Superior temporal gyrus (tissue), 1 donor: ENCODE measurements around the gene RSPH9.
"Not testable (repeated sequence)": the region's sequence is repeated elsewhere in the genome, so short reads cannot be mapped to it uniquely, and the experiment has no call there.

Experiments used
- DNase-seq: peaks from one replicate; pipeline ENCODE4 v3.0.0-alpha.2; 2016; ENCODE audit errors: extremely low spot score

The RSPH9 gene

DNA sequence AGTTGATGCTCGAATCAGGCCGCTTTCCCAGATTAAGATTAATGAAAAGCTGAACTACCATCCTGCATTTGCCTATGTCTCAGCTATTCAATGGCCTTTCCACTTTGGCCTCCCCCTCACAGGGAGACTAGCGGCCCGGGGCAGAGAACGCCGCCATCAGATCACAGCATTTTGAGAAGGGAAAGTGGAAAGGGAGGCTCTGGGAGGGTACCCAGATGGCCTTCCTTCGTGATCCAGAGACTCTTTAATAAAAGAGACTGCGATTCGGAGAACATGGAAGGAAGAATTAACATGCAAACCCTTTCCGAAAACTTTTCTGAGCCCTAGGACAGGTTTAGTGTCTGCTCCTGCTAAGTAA, 42.2 kb downstream of the RSPH9 start:
- no peak for DNase-seq

DNA sequence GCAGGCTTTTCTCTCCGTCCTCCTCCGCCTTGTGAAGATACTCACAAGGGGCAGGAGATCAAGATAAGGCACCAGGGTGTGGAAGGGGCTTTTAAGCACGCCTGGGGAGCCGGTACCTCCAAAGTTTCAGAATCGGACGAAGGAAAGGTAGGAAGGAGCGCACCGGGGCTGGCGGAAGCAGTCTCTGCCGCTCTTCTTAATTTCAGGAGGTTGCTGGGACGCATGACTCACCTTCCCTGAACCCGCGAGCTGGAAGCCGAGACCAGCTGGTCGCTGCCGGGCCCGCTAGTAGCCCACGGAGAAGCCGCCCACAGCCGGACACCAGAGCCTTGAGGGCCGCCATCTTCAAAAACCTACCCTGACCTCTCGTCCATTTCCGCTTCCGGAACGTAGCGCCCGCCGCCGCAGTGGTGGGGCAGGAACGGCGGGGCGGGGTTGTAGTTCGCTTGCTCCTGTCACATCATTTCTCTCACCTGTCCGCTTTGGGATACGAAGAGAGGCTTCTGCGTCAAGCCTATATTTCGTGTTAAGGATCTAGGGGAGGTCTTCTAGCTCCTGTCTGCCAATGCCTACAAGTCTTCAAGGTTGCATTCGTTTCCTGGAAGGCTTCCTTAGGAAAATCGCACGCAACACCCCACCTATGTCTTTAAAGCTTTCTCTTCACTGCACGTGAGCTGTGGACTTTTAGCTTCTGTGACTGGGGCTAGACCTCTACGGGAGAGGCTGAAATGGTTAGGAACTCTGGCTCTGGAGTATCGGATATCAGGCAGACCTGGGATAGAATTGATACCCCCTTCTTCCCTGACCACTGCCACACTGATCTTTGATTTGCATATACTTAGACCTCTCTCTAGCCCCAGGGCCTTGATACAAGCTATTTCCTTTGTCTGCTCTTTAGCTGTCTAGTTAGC, 42.9 kb downstream of the RSPH9 start, which contains the start of gene MRPS18A:
Gene MRPS18A (minus strand): TSS at position 355 of the 911 bp plus-strand sequence. CDS start 12 bp downstream, at position 343.
- peak; percentile 88 for DNase-seq

DNA sequence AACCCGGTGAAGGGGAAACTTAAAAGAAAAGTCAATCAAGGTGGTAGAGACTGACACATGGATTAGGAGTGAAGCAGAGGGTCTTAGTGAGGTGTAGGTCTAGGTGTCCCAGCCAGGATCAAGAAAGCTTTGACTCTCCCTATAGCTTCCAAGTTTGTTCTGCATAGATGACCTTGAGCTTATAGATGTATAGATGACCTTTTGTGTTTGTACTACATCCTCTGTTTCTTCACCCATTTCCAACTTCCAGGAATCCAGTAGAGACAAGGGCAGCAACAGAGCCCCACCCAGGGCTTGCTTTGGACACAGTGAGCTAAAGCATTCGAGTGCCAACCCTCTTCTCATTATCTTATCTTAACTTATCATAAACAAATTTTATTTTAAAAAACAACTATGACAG, 44.6 kb downstream of the RSPH9 start:
- no peak for DNase-seq

DNA sequence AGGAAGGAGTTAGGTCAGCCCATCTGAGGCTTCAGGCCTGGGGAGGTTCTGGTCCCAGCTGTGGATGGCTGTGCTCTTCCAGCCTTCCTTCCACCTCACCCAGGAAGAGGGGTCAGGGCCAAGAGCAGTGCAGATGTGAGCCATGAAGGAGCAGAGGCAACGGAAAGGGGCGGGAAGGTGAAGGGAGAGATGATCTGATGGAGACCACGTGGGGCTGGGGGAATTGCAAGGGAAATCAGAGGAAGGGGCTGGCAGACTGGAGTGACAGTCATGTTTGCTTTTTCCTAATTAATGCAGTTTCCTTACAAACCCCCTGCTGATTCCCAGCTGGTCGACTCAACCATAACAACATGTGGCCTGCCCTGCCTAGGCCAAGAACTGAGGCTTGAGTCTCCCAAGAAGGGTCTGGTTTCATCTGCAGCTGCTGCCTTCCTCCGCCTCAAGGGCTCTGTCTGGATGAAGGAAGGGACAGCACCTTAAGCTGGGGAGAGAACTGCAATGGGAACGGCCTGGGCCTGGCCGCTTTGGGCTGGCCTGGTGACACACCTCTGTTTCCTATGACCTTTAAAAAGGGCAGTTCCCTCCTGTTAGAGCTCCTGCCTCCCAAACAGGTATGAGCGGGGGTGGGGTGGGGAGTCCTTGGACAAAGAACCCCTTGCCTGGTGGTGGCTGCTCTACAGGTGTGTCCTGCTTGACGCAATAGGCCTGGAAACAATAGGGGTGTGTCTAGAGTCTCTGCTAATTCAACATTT, 50.6 kb downstream of the RSPH9 start:
- no peak for DNase-seq

DNA sequence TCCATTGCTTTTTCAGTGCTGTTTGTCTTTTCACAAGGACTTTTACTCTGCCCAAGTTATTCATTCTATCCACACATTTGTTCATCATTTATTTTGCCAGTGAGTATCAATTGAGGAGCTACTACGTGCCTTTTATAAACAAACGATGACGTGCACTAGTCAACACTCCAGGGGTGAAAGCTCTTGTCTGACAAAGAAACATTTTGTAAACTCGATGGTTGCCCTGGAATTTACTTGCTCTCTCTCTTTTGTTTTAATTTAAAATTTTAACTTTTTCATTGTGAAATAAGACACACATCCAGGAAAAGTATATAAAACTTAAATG, 51.1 kb downstream of the RSPH9 start:
- DNase-seq: no peak

DNA sequence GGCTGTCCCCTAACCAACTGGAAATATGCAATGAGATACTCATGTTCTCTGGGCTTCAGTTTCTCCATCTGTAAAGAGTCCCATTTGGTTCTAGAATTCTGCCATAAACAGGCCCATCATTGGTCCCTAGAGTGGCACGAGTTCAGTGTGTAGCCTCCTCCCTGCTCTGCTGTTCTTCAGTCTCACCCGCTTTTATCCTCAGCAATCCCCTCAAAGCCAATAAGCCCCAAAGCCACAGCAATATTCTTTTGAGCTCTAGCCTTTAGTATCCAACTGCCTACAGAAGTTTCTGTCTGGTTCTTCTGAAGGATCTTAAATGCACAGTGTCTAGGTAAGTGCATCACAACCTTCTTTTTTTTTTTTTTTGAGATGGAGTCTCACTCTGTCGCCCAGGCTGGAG, 52.6 kb downstream of the RSPH9 start:
- no peak for DNase-seq

DNA sequence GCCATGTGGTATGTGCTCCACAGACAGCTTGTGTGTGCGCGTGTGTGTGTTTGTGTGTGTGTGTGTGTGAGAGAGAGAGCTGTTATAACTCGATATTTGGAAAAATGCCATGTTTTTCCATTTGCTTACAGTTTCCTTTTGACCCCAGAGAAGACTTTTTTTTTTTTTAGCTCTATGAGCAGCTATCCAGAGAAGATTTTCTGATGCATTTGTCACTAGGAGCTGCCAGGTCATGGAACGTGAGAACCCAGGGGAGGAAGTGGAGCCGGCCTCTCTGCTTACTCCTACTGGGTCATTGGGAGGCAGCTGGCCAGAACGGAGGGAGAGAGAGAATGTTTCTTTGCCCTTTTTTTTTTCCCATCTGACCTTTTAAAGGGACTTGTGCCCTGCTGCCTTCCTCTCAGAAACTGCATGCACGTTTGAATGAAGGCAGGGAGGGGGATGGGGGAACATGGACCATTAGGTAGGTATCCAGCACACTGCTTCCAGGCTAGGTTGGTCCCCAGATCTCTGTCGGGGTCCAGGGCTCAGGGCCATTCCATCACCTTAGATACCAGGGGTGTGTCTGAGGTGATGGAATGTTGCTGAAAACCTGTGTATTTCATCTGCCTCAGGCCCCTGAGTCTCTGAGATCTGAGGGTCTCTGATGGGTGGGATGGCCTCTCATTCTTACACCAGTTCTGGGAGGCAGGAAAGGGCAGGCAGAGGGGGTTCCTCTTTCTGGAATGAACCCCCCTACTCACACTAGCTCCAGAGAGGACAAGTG, 53.9 kb downstream of the RSPH9 start:
- no peak for DNase-seq

DNA sequence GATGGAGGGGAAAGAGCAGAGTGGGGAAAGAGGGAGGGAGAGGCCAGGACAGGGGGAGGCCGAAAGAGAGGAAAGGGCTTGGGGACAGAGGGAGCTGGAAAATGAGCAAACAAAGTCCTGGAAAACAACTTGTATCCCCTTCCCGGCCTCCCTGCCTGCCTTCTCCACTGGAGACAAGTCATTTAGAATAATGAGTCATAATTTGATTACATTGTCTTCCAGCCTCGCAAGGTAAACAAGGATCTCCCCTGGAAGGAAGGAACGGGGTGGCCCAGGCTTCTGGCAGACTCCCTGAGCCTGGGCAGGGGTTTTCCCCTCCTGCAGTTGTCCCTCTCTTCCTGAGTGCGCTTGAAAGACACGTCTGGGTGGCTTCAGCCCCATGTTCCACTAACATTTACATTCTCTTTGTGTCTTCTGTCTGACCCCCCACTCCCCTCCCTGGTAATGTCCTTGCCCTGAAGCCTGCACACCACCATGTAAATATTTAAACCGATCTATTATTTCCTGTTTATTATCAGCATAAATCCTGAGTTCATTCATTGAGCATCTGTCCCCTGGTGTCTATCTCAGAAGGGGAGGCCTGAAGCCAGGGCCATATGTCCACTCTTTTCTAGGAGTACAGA, 54.8 kb downstream of the RSPH9 start:
- DNase-seq: no peak

DNA sequence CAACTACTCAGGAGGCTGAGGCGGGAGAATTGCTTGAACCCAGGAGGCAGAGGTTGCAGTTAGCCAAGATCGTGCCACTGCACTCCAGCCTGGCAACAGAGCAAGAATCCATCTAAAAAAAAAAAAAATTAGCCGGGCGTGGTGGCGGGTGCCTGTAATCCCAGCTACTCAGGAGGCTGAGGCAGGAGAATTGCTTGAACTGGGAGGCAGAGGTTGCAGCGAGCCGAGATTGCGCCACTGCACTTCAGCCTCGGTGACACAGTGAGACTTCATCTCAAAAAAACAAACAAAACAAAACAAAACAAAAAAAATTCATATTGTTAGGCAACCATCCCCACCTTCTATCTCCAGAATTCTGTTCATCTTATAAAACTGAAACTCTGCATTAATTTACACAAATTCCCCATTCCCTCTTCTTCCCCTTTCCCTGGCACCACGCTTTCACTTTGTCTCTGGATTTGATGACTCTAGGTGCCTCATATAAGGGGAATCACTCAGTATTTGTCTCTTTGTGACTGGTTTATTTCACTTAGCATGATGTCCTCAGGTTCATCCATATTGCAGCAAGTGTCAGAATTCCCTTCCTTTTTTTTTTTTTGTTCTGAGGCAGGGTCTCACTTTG, 56.2 kb downstream of the RSPH9 start:
- not testable (repeated sequence) for DNase-seq

DNA sequence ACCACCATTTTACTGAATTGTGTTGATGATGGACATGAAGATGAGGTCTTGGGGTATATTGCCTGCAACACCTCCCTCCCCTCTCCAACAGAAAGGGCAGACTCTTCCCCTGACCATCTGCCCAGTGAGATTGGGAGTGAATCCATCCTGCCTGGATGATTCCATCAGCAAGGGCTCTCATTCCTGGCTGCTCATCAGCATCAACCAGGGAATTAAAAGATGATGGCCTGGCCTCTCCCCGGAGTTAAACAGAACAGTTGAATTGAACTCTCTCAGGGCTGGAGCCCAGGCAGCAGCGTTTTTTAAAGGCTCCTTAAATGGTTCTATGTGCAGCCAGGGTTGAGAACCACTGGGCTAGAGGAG, 57.3 kb downstream of the RSPH9 start:
- no peak for DNase-seq

DNA sequence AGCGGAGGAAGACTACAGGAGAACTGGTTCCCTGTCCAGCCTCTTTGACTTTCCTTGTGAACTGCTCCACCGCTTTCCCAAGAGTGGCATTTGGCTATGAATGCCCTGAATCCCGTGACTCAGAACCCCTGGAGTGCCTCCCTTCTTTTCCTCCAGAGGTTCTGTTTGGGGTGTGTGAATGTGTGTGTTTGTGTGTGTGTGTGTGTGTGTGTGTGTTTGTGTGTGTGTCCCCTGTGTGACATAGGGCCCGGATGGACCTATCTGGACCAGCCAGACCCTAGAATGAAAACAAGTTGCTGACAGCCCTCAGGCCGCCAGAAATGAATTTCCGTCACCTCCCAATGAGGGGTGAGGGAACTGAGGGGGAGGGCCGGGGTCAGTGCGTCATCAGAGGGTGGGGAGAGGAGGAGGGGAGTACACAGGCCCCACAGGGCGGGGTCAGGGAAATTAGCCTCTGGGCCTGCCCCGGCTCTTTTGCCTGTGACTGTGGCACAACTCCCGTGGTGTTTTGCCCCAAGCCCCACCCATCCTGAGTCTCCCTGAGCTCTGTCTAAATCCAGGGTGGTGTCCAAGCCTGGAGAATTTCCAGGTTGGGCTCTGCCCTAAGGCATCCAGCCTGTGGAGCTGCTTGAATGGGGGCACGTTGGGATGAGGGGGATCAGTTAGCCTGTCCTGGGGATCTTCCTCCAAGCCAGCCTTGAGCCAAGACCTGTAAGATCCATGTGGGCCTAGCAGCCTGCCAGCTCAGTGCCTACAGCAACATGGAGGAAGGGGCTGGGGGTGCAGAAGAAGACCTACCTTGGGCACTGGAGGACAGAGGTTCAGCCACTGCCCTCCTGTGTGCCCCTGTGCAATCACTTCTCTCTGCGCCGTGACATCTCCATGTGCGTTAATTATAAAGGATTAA, 58.0 kb downstream of the RSPH9 start:
- DNase-seq: no peak

DNA sequence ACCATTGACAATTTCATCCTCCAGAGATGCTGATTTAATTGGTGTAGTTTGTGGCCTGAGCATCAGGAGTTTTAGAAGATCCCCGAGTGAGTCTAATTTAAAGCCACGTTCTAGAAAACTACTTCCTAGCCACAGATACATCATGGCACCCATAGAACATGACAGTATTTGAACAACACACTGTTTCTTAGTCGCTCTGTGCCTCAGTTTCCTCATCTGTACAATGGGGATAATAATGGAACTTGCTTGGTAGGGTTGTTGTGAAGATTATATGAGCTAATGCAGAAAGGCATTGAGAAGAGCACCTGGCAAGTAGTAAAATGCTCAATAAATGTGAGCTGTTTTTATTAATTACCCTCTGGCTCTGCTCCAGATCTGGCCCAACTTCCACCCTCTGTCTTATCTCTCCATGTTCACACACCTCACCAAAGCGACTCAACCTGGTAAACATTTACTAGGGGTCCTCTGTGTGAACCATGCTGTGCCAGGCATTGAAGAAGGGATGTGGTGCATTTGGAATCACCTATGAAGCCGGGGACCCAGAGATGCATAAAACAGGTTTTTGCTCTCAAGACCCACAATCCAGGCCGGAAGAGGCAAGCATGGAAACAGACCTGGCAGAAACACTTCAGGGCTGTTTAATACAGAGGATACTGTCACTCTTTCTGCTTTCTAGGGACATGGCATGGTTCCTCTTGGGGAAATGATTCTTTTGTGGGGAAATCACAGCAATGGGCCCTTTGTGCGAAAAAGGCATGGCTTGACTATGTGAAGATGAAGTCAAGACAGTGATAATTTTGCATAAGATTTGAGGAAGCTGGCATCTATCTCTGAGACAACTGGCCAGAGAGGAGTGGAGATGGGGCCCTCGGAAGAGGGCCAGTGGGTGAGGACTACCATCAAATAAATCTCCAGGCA, 58.9 kb downstream of the RSPH9 start:
- DNase-seq: no peak

DNA sequence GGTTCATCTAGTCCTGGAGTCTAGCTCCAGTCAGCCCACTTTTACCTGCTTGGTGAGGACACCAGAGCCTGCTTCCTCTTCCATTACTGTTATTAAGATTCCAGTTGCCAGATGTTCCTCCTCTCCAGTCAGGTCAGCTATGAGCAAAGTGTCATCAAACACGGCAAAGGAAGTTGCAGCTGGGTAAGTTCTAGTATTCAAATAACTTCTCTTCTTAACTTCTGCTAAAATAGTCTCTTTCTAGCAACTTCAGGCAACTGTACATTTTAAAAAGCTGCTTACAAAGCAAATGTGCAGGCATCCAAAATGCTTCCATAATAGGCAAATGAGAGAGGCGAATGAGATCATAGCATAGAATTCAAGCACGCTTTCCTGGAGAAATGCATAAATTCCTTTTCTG, 61.2 kb downstream of the RSPH9 start:
- peak; percentile 9 for DNase-seq

DNA sequence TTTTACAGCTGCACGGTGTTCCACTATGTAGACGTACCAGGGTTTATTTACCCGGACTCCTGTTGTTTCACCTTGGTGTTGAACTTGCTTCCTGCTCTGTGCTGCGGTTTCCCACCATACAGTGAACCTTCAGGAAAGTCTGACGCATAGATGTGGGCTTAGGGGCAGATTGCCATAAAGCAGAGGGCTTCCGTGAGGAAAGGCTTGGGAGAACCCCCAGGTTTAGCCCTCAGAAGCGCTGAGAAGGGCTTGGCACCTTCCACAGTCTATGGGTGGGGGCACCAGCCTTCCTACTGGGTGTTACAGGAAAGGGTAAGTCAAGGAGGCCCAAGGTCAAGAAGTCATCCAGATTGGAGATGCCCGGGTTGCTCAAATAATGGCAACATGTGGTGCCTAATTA, 62.0 kb downstream of the RSPH9 start:
- DNase-seq: no peak

DNA sequence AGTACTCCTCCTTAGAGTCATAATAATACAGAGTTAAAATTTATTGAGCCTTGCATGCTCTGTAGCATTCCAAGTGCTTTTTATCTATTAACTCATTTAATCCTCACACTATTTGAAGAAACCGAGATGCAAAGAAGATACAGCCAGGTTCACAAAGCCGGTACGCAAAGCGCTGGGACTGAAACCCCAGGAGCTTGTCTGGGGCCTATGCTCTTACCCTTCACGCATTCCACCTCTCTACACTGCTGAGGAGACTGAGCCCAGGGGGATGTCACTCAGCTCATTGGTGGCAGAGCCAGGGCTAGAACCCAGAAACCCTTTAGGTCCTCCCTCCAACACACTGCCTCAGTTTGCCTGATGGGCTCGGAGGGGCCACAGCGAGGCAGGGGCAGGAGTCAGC, 62.4 kb downstream of the RSPH9 start:
- DNase-seq: no peak

DNA sequence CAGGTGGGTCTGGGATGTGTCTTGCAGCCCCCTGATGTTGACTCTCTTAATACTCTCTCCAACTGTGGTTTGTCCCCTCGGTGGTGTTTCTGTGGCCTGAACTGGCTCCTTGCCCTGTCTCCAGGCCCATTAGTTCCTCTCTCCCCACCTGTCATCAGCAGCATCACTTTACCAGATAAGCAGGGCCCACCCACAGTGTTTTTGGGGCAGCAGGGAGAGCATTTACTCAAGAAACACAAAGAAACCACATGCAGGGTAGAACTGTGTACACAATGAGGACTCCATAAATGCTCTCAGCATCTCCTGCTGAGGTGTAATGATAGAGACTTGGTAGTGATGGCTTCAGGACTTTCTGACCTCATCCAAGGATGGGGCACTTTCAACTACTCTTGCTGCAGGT, 62.9 kb downstream of the RSPH9 start:
- DNase-seq: no peak

DNA sequence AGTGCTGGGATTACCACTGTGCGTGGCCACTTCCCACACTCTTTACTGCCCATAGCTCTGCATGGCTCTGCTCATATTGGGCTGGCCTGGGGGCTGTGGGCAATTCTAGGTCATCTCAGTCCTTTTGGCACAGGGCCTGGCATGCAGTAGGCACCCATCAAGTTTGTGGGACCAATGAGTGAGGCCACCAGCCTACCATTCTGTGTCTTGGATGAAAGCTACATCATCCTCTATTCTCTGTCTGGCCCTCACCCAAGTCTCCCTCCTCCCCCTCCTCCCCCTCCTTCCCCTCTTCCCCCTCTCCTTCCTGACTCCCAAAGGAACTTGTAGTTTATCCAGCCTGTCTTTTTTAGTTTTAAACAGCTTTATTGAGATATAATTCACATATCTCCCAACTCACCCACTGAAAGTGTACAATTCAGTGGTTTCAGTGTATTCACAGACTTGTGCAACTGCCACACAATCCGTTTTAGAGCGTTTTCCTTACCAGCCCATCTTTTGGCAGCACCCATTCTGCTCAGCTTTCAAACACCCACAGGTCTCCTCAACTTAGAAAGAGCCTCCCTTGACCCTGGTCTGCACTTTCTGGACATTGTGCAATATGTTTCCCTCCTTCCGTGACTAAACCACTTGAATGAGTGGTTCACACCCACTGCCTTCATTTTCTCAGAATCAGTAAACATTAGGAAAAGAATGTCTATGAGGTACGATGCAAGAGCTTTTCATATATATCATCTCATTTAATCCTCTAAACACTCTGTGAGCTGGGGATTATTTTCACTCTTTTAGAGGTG, 64.2 kb downstream of the RSPH9 start:
- DNase-seq: no peak

DNA sequence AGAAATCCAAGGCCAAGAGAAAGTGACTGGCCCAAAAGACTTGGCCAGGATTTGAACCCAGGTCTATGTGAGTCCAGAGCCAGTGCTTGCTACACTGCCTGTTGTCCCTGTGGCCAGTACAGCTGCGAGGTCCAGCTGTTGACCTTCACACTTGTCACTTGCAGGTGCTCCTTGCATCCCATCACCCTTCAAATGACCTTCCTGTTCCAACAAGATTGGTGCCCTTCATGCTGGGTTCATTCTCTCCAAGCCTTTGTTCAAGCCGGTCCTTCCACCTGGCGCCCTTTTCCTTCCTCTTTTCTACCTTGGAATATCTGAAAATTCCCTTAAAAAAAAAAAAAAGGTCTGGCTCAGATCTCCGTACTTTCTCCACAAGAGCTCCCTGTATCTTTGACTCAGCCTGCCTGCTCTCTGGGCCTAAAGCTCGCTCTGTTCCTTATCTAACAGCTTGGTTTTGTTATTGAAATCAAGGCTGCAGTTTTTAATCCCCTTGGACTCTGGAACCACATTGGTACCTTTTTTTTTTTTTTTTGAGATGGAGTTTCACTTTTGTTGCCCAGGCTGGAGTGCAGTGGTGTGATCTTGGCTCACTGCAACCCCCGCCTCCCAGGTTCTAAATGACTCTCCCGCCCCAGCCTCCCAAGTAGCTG, 64.9 kb downstream of the RSPH9 start:
- DNase-seq: no peak
